Subcutaneous adipose tissue (tissue), 4 donors: Measurements from ENCODE around the gene PRKD2. TPM values are rescaled to one million over a fixed set of nuclear protein-coding genes. Genes with fewer than 3 reads are reported as not detected.

Source experiments
- total RNA-seq, 4 donors: library from RNA; depleted of rRNA; stranded (reverse); fragments of >200 nt; gene quantifications; one replicate each; pipeline ENCODE4 v1.1.0, GENCODE V29; 2016
- TF ChIP-seq, protein P1 (sequence below): fragments of 450-650 bp; IDR thresholded peaks from one replicate; pipeline ENCODE4 v1.5.1; 2016; ENCODE audit warnings: low read depth, mild to moderate bottlenecking, control low read depth, antibody characterized with exemption, moderate library complexity

The PRKD2 gene
- total RNA-seq, 4 donors from 2014 or later: 14.5 to 50.9 (median 25.0) TPM

DNA sequence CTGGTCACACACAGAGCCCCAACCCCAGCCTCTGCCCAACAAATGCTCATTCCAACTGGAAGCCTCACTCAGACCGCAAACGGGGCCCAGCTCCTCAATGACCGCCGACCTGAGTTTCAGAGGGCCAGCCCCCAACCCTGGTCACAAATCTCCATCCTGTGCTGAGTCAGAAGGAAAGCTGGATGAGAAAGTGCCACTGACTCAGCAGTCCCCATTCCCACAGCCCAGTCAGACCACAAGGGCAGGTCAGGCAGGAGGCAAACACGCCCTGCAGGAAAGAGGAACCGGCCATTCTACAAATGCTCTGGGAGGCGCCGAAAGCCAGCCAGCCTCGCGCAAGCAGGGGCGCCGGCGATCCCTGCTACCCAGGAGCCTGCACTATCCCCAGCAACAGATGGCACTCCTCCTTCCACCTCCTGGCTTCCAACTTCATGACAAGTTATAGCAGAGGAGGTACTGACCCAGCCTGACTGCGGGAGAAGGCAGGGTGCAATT is 14.1 kb upstream of the PRKD2 start:
- TF ChIP-seq, protein P1, sequence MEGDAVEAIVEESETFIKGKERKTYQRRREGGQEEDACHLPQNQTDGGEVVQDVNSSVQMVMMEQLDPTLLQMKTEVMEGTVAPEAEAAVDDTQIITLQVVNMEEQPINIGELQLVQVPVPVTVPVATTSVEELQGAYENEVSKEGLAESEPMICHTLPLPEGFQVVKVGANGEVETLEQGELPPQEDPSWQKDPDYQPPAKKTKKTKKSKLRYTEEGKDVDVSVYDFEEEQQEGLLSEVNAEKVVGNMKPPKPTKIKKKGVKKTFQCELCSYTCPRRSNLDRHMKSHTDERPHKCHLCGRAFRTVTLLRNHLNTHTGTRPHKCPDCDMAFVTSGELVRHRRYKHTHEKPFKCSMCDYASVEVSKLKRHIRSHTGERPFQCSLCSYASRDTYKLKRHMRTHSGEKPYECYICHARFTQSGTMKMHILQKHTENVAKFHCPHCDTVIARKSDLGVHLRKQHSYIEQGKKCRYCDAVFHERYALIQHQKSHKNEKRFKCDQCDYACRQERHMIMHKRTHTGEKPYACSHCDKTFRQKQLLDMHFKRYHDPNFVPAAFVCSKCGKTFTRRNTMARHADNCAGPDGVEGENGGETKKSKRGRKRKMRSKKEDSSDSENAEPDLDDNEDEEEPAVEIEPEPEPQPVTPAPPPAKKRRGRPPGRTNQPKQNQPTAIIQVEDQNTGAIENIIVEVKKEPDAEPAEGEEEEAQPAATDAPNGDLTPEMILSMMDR: no peak

DNA sequence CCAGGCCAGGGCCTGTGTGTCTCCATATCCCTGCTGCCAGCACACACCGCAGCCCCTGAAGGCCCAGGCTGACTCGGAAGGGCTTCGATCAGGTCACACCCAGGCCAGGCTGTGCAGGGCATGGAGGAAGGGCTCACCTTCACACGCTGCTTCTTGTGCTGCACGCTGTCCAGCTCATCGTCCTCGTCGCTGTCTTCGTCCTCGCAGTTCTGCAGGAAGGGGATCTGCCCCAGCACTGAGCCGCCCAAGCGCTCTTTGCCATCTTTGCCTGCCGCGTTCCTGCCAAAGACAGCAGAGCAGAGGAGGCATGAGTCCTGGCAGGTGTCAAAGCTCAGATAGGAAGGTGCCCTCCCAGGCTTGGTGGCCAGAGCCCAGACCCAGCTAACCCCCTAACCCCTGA is 13.7 kb upstream of the PRKD2 start:
- TF ChIP-seq, protein P1: no peak

DNA sequence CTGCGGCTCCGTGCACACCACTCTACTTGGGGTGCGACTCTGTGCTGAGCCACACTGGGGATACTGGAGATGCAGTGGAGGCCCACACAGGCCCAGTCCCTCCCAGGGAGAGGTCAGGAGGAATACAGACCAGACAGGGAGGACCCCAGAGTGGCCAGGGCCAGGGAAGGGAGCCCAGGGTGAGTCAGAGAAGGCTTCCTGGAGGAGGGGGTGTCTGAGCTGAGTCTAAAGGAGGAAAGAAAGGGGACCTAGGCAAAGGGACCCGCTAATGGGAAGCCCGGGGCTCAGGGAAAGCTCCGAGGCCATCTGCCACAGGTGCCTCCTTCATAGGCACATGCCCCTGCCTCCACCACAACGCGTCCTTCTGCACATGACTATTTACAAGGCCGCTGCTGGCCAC is 13.3 kb upstream of the PRKD2 start:
- TF ChIP-seq, protein P1: no peak

DNA sequence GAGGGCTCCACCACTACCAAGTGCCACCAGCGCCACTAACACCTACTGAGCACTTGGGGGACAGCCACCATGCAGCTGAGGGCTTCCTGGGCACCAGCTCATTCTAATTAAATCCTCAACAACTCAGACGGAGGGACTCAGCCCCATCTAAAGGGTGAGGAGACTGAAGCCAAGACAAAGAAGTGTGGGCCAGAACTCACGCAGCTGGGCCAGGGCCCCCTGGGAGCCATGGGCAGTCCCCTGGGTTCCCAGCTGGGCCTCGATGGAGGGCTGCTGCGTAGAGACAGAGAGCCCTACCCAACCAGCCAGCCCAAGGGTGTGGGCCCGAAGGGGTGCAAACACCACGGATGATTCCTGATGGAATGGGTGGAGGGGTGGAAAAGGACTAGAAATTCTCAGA is 12.8 kb upstream of the PRKD2 start:
- TF ChIP-seq, protein P1: no peak

DNA sequence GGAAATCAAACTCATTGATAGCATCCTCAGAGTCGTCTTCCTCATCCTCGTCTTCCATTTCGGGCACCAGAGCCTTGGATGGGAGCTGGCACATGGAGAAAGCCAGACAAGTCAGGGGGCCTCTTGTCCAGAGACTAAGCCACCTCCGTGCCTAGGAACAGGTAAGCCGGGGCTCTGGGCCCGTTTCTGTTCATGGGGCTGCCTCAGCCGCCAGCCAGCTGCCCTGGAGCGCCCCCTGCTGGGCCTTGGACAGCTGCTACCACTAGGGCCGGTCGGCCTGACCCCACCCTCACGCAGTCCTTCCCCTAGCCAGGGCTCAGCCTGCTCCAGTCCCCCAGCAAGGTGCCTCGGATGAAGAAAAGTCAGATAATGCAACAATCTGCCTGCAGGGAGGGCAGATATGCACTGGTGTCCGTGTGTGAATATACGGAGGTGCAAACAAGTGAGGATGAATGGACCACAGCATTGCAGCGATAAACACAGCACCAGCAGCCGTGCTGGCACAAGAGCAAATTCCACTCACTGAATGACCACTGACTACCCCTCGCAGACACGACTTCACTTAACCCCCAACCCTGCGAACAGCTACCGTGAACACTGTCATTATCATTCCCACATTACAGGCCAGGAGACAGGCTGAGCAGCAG is 11.9 kb upstream of the PRKD2 start:
- TF ChIP-seq, protein P1: no peak

DNA sequence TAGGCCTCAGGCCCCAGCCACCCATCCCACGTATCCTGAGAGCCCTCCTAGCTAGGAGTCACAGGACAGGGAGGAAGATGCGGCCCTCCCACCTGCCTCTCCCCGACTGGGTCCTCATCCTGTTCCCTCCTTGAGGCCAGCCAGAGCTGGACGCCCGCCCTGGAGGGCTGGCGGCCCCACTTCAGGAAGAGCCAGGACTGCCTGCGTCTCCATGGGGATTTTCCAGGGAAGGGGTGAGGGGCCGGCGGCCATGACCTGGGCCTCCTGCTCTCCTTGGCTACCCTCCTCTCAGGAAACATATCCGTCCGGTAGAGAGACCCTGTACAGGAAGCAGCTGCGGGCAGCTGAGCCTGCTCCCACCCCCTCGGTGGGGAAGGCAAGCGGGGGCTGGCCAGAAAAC is 11.3 kb upstream of the PRKD2 start:
- TF ChIP-seq, protein P1: no peak

DNA sequence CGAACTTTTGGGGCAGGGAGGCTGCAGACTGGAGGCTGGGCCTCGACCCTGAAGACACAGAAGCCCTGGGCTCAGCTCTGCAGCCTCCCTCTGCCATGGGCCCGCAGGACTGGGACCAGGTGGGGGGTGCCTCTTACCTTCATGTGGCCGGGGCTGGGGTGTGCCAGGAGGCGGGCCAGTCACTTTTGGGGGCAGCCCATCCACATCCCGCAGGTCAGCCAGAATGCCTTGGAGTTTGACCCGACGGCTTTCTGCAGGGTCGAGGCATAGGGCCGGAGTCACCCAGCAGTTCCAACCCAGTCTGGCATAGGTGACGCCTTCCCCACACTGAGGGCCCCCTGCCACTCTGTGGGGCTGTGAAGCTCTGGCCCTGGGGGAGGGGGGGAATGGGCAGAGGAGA is 10.8 kb upstream of the PRKD2 start:
- TF ChIP-seq, protein P1: no peak
